ENCODE data around the gene PER2. TPM values are rescaled to one million over a fixed set of nuclear protein-coding genes. Genes with fewer than 3 reads are reported as not detected.
"Not testable (repeated sequence)": the region's sequence is repeated elsewhere in the genome, so short reads cannot be mapped to it uniquely, and the experiment has no call there.

PER2 gene, protein sequence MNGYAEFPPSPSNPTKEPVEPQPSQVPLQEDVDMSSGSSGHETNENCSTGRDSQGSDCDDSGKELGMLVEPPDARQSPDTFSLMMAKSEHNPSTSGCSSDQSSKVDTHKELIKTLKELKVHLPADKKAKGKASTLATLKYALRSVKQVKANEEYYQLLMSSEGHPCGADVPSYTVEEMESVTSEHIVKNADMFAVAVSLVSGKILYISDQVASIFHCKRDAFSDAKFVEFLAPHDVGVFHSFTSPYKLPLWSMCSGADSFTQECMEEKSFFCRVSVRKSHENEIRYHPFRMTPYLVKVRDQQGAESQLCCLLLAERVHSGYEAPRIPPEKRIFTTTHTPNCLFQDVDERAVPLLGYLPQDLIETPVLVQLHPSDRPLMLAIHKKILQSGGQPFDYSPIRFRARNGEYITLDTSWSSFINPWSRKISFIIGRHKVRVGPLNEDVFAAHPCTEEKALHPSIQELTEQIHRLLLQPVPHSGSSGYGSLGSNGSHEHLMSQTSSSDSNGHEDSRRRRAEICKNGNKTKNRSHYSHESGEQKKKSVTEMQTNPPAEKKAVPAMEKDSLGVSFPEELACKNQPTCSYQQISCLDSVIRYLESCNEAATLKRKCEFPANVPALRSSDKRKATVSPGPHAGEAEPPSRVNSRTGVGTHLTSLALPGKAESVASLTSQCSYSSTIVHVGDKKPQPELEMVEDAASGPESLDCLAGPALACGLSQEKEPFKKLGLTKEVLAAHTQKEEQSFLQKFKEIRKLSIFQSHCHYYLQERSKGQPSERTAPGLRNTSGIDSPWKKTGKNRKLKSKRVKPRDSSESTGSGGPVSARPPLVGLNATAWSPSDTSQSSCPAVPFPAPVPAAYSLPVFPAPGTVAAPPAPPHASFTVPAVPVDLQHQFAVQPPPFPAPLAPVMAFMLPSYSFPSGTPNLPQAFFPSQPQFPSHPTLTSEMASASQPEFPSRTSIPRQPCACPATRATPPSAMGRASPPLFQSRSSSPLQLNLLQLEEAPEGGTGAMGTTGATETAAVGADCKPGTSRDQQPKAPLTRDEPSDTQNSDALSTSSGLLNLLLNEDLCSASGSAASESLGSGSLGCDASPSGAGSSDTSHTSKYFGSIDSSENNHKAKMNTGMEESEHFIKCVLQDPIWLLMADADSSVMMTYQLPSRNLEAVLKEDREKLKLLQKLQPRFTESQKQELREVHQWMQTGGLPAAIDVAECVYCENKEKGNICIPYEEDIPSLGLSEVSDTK (N-terminal part only)
- total RNA-seq = 5.3 TPM

DNA sequence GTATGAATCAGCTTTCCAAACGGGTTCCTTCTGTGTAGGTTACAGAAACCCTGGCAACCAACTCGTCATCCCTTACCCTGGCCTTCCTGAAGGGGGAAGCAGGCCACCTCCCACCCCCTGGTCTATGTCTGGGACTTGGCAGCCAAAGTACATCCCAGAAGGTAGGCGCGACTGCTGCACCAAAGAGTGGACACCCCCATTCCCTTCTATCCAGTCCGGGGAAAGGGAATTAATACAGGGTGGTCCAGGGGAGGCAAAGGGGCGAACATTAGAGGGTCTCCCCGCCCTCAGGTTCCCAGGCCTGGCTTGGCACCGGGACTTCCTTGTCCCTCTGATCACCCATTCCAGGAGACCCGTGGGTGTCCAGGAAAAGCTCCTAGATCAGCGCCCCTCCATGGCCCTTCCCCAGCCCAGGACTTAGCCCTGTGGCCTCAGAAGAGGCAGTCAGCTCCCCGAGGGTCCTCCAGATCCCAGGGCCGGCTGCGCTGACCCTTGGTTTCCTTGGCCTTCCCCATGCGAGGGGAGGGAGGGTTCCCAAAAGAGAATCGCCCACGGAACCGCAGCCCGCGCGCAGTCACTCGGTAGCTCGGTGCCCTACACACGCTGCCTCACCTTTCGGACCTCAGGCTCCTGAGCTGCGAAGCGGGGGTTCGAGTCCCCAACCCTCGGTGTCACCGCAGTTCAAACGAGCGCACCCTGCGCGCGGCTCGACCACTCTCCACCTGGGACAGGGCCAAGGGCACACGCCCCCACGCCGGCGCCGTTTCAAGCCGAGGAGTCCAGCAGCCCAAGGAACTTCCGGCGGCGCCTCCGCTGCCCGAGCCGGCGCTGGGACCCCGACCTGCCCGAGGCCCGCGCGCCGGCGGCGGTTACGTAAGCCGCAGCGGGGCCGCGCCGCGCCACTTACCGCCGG, at the start of gene PER2:
Gene PER2, minus strand, starts transcription at position 874 of the 913 bp plus-strand sequence. CDS start 10,674 bp downstream, outside the sequence.
- DNase-seq (ENCODE audit: low spot score in 2 of 2) (peak in 1 of 2 donors; percentile 65), FAIRE-seq (no peak)

DNA sequence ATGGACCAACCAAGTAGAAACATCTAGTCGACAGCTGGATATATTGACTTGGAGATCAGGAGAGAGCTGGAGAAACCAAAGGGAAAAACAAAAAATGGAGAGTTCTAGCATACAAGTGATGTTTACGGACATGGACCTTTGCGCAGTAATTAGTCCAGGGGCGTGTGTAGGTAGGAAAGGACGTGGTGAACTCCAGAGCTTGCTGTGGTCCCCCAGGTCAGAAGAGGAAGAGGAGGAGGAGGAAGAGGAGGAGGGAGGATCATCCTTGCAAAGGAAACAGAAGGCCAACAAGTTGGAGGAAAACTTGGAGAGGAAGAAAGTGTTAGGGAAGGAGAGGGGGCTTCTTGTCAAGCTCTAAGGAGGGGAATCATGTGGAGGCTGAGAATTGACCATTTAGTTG, 49.4 kb upstream of the PER2 start:
- FAIRE-seq (no peak), DNase-seq (ENCODE audit: low spot score in 2 of 2) (no peak)

DNA sequence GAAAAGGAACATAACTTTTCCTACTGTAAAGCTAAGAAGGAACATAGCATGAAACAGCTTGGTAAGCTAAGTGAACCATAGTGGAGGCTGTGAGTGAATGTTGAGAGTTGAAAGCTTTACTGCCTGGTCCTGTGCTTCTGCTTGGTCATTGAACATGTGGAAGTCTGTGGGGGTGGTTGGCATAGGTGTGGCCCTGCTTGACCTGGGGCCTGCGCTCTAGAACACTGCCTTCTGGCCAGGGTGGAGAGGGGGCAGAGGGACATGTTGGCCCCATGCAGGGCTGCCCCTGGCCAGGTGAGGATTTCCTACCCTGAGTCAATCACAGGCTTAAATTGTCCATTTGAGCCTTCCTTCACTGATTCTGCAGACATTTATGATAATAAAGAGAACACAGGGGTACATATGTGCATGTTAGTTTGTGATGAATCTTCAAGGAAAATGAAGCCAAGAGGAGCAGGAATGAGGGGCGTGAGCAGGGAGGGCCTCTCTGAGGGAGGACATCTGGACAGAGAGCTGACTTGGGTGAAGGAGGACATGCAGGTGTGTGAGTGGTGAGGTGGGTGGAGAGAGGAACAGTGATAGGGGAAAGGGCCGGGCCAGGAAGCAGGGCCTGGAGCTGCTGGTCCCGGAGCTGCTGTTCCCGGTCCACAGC, 48.5 kb upstream of the PER2 start:
- FAIRE-seq (no peak), DNase-seq (ENCODE audit: low spot score in 2 of 2) (no peak)

DNA sequence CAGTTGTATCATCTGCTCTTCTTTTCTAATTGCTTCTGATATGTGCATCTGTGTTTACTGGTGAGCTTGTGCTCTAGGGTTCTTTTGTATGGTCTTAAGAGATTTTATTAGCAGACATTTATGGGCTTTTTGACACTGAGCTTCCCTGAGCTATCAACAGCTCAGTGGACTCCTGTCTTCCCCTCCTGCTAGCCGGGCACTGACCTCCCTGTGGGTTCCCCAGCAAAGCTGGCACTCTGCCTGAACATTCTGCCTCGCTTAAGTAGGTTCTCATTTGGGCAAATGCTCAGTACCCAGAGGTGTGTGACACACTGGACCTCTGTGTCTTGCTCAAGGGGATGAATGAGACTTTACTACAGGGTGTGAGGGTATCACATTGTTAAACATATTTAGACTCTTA, 47.7 kb upstream of the PER2 start:
- DNase-seq (ENCODE audit: low spot score in 2 of 2) = no peak
- FAIRE-seq = no peak

DNA sequence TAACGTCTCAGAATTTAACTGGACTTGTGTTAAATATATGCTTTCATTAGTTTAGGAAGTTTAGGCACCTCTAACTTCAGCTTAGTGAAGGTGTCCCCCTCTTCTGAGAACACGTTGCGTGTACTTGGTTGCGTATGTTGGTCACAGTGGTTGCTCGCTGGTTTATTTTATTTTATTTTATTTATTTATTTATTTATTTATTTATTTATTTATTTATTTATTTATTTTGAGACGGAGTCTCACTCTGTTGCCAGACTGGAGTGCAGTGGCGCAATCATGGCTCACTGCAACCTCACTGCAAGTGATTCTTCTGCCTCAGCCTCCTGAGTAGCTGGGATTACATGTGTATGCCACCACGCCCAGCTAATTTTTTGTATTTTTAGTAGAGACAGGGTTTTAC, 47.2 kb upstream of the PER2 start:
- not testable (repeated sequence) for FAIRE-seq; DNase-seq (ENCODE audit: low spot score in 2 of 2)

DNA sequence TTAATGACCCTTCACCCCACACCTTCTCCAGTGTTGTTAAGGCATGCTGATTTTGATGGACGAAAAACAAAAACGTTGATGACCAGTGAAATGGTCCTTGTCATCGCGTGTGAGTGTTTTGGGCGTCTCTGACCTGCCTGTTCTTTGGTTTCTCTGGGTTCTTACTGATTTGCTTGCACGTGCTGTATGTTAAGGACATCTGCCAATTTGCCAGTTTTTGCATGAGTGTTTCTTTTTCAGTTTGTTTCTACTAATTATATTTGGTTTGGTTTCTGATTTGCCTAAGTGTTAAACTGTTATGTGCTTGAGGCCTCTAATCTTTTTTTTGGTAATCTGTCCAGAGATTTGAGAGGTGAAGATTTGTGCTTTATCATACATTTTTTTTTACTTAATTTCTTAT, 46.5 kb upstream of the PER2 start:
- FAIRE-seq = no peak

DNA sequence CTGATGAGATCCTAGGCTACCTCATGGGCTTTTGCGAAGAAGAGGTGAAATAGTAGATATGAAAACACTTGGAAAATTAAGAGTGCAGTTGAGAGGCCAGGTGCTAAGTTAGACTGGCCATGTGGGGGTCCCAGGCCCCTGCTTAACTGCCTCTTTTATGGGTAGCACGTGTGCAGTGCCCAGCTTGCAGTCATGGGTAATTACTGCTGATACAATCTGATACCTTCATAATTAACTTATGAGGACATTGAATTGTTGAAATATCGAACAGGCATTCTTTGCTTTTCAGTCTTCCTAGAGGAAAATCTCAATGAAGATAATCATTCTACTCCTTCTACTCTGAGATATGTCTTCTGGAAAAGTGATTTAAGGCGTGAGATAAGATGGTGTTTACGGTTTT, 43.5 kb upstream of the PER2 start:
- FAIRE-seq = no peak
- DNase-seq (ENCODE audit: low spot score in 2 of 2) = no peak

More for the DNA sequence above, 46.5 kb upstream of the PER2 start:
- DNase-seq (ENCODE audit: low spot score in 2 of 2) = no peak

DNA sequence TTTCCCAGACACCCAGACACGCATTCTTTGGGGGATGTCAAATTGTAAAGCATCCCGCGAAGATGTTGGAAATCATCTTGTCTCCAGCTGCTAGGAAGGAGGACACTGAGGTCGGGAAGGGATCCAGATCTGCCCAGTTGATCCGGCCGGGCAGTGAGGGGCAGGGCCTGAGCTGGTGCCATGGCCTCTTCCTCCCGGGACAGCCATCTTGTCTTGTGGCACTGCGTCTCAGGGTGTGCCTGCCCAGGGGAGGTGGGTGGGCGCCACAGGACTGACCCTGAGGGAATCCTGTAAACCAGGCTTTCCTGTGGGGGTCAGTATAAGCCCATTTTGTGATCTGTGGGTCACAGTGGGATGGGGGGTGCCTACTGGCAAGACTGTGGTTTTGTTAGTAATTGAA, 42.0 kb upstream of the PER2 start:
- no peak for DNase-seq (ENCODE audit: low spot score in 2 of 2)
- FAIRE-seq = no peak

DNA sequence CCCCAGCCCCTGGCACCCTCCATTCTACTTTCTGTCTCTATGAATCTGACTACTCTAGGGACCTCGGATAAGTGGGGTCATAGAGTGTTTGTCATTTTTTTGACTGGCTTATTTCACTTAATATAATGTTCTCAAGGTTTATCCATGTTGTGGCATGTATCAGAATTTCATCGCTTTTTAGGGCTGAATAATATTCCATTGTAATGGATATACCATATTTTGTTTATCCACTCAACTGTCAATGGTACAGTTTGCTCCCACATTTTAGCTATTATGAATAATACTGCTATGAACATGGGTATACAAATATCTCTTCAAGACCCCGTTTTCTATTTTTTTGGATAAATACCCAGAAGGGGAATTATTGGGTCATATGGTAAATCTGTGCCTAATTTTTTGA, 39.3 kb upstream of the PER2 start:
- no peak for DNase-seq (ENCODE audit: low spot score in 2 of 2)
- no peak for FAIRE-seq

DNA sequence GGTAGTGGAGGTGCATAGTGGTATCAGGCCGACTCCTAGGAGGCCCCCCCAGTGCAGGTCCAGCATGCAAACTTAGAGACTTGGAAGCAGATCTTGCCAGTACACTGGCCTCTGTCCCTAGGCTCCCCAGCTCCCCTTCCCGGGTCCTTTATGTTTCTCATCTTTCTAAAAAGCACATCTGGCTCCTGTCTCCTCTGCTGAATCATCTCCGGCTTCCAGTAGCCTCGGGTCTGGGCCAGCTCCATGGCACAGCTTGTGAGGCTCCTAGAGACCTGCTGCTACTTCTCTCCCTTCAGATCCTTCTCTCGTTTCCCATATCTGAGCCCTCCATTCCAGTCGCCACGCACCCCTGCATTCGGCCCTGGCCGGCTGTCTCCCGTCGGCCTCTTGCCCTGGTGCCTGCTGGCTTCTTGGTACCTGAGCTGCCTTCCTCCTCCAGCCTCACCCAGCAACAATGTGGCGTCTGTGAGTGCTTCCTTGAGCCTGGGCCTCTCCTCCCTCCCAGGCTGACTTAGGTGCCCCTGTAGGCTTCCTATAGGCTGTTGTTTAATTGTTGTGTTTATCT, 38.5 kb upstream of the PER2 start:
- no peak for DNase-seq (ENCODE audit: low spot score in 2 of 2)
- FAIRE-seq = no peak

DNA sequence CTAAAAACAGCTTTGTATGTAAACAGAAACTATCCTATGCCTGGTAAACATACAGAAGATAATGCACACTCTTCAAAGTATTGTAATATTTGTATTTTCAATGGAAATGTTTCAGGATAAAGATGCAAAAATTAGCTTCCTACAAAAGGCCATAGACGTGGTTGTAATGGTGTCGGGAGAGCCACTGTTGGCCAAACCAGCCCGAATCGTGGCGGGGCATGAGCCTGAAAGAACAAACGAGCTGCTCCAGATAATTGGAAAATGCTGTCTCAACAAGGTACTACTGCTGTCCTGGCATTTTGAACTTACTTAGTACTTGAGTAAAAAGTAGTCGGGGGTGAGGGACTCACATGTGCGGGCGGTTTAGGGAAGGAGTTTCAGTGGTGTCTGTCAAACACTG, 37.3 kb upstream of the PER2 start:
- no peak for DNase-seq (ENCODE audit: low spot score in 2 of 2)
- no peak for FAIRE-seq

DNA sequence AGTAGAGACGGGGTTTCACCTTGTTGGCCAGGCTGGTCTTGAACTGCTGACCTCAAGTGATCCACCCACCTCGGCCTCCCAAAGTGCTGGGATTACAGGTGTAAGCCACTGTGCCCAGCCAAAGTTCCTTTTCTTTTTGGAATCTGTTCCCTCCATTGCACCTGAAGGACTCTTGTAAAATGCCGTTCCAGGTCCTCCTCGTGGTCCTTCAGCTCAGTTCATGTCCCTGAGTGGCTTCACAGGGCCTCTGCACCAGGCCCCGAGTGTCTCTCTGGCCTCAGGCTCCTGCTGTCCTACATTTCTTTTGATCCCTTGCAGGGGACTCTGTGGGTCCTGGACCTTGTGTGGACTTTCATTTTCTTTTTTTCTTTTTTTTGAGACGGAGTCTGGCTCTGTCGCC, 35.8 kb upstream of the PER2 start:
- FAIRE-seq; DNase-seq (ENCODE audit: low spot score in 2 of 2): not testable (repeated sequence)

DNA sequence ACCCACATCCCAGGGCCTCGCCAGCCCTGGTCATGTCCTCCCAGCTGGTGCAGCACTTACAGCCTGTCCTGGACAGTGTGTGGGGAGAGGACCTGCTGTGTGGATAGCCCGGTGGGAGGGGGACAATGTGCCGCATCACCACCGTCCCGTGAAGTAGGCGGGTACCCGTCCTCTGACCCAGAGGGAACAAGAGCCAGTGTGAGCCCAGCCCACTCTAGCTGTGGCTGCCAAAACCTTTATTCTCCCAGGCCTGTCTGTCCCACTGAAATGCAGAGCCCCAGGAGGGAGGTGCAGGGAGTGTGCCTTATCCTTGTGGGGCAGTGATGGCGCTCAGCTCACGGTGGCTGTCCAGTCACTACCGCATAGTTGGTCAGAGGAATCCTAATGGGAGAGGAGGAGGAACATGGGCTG, 33.6 kb upstream of the PER2 start:
- FAIRE-seq = no peak

DNA sequence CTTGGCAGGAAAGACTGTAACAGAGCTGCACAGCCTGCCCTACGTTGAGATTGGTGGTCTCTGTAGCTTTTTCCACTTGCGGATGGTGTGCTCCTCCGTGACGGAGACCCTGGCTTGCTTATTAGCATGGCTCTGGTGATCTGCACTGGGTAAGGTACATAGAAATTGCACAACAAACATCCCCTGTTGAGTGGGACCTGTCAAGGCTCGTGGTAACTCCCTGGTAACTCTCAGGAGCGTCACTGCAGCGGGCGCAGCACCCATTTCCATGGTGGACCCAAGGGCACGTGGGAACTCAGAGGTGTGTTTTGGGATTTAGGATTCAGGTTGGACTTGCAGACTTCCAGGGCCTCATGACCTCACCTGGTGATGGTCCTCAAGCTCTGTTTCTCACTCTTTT, 33.1 kb upstream of the PER2 start:
- DNase-seq (ENCODE audit: low spot score in 2 of 2) = no peak
- FAIRE-seq = no peak

More for the DNA sequence above, 33.6 kb upstream of the PER2 start:
- DNase-seq (ENCODE audit: low spot score in 2 of 2) = no peak

DNA sequence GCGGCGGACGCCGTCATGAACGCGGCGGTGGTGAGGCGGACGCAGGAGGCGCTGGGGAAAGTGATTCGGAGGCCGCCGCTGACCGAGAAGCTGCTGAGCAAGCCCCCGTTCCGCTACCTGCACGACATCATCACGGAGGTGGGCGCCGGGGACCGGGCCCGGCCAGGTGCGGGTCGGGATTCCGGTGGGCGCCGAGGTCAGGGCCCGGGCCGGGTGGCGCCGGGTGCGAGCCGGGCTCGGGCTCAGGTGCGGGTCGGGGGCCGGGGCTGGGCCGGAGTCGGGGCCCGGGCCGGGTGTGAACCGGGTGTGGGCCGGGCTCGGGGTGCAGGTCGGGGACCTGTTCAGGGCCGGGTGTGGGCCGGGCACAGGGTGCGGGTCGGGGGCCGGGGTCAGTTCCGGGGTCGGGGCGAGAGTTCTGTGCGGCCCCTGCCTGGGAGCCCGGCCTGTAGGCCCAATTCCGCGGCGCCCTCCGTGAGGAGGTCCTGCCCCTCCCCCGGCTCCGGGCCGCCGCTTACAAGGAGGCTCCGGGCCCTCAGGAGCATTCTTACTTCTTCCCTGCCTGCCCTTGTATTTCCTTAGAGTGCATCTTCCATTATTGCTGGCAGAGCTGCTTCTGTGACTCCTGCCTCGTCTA, 32.4 kb upstream of the PER2 start:
- DNase-seq (ENCODE audit: low spot score in 2 of 2) (no peak), FAIRE-seq (no peak)

DNA sequence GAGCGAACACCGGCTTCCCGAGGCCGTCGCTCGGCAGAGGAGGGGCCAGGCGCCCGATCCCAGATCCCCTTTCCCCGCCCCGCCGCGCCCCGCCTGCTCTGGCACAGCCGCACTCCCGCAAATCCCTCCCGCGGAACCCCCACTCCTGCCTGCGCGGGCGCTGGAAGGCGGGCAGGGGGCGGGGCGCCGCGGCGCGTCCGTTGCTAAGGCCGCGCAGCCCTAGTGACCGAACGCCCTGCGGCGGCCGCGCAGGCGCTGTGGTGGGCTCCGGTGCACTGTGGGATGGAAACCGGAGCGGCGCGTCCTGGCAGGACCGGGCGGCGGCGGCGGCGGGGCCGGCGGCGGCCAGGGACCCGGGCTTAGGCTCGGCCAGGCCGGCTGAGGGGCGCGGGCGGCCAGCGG, 31.8 kb upstream of the PER2 start, which contains the start of gene TRAF3IP1:
Gene TRAF3IP1, plus strand, starts transcription at position 273 of the 402 bp plus-strand sequence. CDS start 145 bp downstream, outside the sequence.
- DNase-seq (ENCODE audit: low spot score in 2 of 2) (peak; percentile 98), FAIRE-seq (no peak)

DNA sequence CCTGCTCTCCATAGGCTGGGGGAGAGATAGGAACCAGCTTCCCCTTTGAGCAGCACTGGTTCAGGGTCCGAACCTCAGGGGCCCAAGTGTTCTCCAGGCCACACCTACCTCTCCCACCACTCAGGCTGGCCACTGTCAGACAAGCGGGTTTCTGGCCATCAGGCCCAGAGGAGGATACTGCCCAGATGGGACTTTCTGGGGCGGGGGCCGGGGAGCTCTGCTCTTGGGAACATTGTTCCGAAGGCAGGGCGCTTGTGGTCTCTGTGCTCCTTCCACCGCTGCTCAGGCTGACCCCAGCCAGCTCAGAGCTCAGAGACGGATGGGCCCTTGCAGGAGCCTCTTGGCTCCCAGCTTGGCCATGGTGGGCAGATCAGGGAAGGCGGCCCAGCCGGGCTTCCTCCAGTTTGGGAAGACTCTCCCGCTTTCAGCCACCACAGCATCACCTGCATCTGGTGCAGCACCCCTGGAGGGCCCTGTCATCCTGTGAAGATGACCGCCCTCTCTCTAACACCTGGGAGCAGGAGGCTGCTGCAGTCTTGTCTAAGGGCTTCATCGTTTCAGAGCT, 26.7 kb upstream of the PER2 start:
- no peak for FAIRE-seq
- no peak for DNase-seq (ENCODE audit: low spot score in 2 of 2)

DNA sequence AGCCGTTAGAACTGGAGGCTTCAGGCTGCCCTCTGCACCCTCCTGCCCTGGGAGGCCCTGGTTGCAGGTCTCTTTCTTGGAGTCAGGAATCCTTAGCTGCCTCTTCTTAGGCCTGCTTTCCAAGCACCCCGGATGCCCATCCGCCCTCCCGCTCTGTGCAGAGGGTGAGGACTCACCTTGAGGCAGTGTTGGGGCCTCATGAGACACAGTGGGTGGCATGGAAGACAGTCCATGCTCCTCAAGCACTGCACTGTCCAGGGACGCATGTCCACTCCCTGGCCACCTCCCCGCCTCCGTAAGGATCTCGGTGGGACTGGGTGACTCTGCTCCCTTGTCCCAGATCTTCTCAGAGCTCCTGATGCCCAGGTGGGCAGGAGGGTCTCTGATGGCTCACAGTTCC, 26.2 kb upstream of the PER2 start:
- DNase-seq (ENCODE audit: low spot score in 2 of 2) (no peak), FAIRE-seq (no peak)
